K562 (cell line): ENCODE measurements around the gene DPAGT1. TPM values are rescaled to one million over a fixed set of nuclear protein-coding genes. Genes with fewer than 3 reads are reported as not detected.

Source experiments
- ELF1 ChIP-seq: fragments of 200-800 bp; sonication (Bioruptor generic); IDR thresholded peaks from 2 replicates; pipeline ENCODE4 v1.6.1; 2016; ENCODE audit warnings: missing genetic modification characterization, missing compliant biosample characterization
- FOS ChIP-seq: IDR thresholded peaks from 3 replicates; pipeline ENCODE4 v1.6.1; 2011; ENCODE audit not compliant: insufficient read length; ENCODE audit errors: extremely low read depth
- FUS ChIP-seq: fragments of 200-400 bp; formaldehyde crosslinking; optimal IDR thresholded peaks from 2 replicates; pipeline ENCODE3; 2017; ENCODE audit warnings: low read depth, low read length
- HNRNPLL ChIP-seq: fragments of 200-400 bp; formaldehyde crosslinking; IDR thresholded peaks from 2 replicates; pipeline ENCODE4 v1.6.1; 2017; ENCODE audit warnings: low read length, low read depth, mild to moderate bottlenecking; ENCODE audit not compliant: poor library complexity, severe bottlenecking
- KDM5B ChIP-seq: fragments of 200-600 bp; sonication (generic); IDR thresholded peaks from 2 replicates; pipeline ENCODE4 v1.6.1; 2012; ENCODE audit warnings: low read depth, mild to moderate bottlenecking, moderate library complexity, low read length, control low read depth, inconsistent platforms; ENCODE audit not compliant: insufficient replicate concordance
- KLF1 ChIP-seq: fragments of 450-650 bp; IDR thresholded peaks from 2 replicates; pipeline ENCODE4 v1.6.1; 2016; ENCODE audit warnings: missing genetic modification characterization, missing compliant biosample characterization
- PHF20 ChIP-seq: fragments of 450-650 bp; IDR thresholded peaks from 2 replicates; pipeline ENCODE4 v1.6.1; 2018; ENCODE audit not compliant: partially characterized antibody
- POLR2B ChIP-seq: fragments of 450-650 bp; IDR thresholded peaks from 2 replicates; pipeline ENCODE4 v1.6.1; 2018; ENCODE audit warnings: low read depth; ENCODE audit not compliant: partially characterized antibody
- RBM25 ChIP-seq: fragments of 200-400 bp; formaldehyde crosslinking; IDR thresholded peaks from 2 replicates; pipeline ENCODE4 v1.6.1; 2018; ENCODE audit warnings: low read length, low read depth, moderate library complexity; ENCODE audit not compliant: severe bottlenecking
- SMARCB1 ChIP-seq: IDR thresholded peaks from 2 replicates; pipeline ENCODE4 v1.6.1; 2011; ENCODE audit warnings: improper control_type of control experiment, low read depth; ENCODE audit not compliant: insufficient read length
- TGIF2 ChIP-seq: sonication (generic); formaldehyde crosslinking; IDR thresholded peaks from 2 replicates; pipeline ENCODE4 v1.8.1; 2022; ENCODE audit warnings: mild to moderate bottlenecking, missing genetic modification reagents, moderate library complexity
- UBTF ChIP-seq, 2 experiments: IDR thresholded peaks; 2 replicates each; pipeline ENCODE4 v1.6.1; 2012; ENCODE audit warnings: improper control_type of control experiment in 2 of 2, low read depth in 2 of 2, low read length in 2 of 2, borderline replicate concordance in 1 of 2
- ZFP91 ChIP-seq: sonication (generic); formaldehyde crosslinking; IDR thresholded peaks from 2 replicates; pipeline ENCODE4 v1.8.0; 2022; ENCODE audit warnings: mild to moderate bottlenecking, missing genetic modification reagents
- ZFX ChIP-seq: sonication (generic); formaldehyde crosslinking; IDR thresholded peaks from 2 replicates; pipeline ENCODE4 v1.8.0; 2022; ENCODE audit warnings: mild to moderate bottlenecking, missing genetic modification reagents, moderate library complexity
- ZNF407 ChIP-seq: fragments of 450-650 bp; IDR thresholded peaks from 2 replicates; pipeline ENCODE4 v1.6.1; 2016; ENCODE audit warnings: low read depth
- polyA plus RNA-seq, 8 experiments: library from polyadenylated mRNA; depleted of rRNA in 4 of 8; stranded (reverse) in 5 of 8; unstranded in 3 of 8; fragments of >200 nt; fragmentation: Nextera tagmentation in 2 of 8; fragmentation: Illumina TruSeq in 1 of 8; extraction: Ambion mirVana in 2 of 8; extraction: Trizol in 1 of 8; gene quantifications; 2 replicates each; pipeline versions ENCODE4 v1.2.1 to v1.2.3, GENCODE V29; 2011 to 2014; ENCODE audit warnings: inconsistent platforms in 1 of 8, missing spikeins in 1 of 8
- total RNA-seq, 7 experiments: library from RNA; depleted of rRNA in 6 of 7; stranded (reverse); fragments of >200 nt in 6 of 7; fragmentation: Illumina TruSeq in 2 of 7; extraction: Trizol in 2 of 7; gene quantifications; 2 replicates each; pipeline versions ENCODE4 v1.2.1 to v1.2.3, GENCODE V29; 2011 to 2021; ENCODE audit warnings: low replicate concordance in 1 of 7

Gene DPAGT1
- total and polyA plus RNA-seq, 9 of the 15 experiments (the other 6 are each of a cell fraction or from before 2014, with no cell fraction given), result 29.9 to 135 (median 85.0) TPM

- TF ChIP-seq ZNF407 (no peak), PHF20 (peak; percentile 79), ZFX (peak; percentile 97), ELF1 (tag) (peak; percentile 87), KLF1 (tag) (no peak), FUS (peak; percentile 91), RBM25 (peak; percentile 88), TGIF2 (CRISPR knock-in tag) (peak; percentile 98; the same call in 1 of the 2 replicates), SMARCB1 (no peak), KDM5B (peak; percentile 100), ZFP91 (CRISPR knock-in tag) (peak; percentile 42; the same call in 1 of the 2 replicates), POLR2B (peak; percentile 100), FOS (peak; percentile 90), UBTF (IDR thresholded peaks at IDR 0.05; ENCODE audit: borderline replicate concordance in 1 of 2, low read depth in 2 of 2, low read length in 2 of 2) (peak; percentile 60 to 82; a peak in 1 of 4 replicates), HNRNPLL (peak; percentile 95)
These were observed 6.4 kb downstream of the DPAGT1 start (continued) for GRCh38 chr11:119095066-119095880.
